Inflammatory macrophage treated with lipopolysaccharide for 4 hours (primary cell): ENCODE results near the gene CTSD.

Experiments used
- DNase-seq: peaks from one replicate; pipeline ENCODE4 v3.0.0-alpha.2; 2020

The CTSD gene

DNA sequence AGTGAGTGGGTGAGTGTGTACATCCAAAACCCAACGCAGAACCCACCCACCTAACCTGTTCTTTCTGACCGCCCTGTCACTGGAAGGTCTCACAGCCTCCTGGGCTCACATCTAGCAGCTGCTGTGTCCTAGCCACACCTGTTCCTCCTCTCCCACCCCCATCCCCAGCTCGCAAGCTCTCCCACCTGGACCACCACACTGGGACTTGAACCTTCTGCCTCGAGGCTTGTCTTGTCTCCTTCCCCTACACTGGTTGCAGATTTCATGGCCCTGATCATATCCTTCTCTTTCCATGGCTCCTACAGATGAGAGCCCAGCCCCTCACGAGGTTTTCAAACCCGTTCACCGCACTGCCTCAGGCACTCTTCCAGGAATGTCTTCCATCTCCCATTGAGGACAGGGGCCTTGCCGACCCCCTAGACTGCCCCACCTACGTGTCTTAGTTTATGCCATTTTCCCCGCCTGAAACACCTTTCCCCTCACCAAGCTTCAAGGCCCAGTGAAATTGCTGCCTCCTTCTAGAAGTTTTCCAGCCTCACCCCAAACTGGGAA lies 20.1 kb downstream of the CTSD start:
- DNase-seq: no peak

DNA sequence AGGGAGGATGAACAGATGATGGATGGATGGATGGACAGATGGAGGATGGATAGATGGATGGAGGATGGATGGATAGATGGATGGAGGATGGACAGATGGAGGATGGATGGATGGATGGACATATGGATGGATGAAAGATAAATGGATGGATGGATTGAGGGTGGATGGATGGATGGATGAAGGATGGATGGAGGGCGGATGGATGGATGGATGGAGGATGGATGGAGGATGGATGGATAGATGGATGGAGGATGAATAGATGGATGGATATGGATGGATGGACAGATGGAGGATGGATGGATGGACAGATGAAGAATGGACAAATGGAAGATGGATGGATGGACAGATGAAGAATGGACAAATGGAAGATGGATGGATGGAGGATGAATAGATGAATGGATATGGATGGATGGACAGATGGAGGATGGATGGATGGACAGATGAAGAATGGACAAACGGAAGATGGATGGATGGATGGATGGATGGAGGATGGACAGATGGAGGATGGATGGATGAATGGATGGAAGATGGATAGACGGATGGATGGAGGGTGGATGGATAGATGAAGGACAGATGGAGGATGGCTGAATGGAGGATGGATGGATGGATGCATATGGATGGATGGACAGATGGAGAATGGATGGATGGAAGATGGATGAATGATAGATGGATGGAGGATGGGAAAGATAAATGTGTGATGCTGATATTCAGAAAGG lies 20.7 kb downstream of the CTSD start:
- DNase-seq: no peak

DNA sequence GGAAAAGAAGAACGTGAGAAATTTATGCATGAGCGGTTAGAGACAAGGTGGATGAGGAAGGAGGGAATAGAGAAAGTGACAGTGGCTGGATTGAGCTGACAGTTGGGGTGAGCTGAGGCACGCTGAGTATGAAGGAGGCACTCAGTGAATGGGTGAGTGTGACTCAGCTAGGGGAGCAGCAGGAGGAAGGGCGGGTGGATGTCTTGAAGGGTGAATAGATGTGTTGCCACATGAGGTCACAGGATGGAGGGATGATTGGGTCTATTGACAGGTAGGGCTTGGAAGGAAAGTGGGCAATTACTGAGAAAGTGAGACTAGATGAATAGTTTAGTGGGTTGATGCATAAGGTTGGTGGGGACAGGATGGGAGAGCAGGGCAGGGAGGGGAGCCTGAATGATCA lies 21.4 kb downstream of the CTSD start:
- DNase-seq: no peak

DNA sequence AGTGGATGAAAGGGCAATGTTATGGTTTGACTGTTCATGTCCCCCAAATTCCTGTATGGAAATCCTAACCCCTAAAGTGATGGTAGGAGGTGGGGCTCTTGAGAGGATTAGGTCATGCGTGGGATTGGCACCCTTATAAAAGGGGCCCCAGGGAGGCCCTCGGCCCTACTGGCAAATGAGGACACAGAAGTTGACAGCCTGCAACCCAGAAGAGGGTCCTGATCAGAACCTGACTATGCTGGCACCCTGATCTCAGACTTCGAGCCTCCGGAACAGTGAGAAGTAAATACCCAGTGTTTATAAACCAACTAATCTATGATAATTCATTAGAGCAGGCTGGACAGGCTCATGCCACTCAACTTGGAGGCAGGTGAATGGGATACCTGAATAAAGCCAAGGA lies 22.0 kb downstream of the CTSD start:
- DNase-seq: no peak

DNA sequence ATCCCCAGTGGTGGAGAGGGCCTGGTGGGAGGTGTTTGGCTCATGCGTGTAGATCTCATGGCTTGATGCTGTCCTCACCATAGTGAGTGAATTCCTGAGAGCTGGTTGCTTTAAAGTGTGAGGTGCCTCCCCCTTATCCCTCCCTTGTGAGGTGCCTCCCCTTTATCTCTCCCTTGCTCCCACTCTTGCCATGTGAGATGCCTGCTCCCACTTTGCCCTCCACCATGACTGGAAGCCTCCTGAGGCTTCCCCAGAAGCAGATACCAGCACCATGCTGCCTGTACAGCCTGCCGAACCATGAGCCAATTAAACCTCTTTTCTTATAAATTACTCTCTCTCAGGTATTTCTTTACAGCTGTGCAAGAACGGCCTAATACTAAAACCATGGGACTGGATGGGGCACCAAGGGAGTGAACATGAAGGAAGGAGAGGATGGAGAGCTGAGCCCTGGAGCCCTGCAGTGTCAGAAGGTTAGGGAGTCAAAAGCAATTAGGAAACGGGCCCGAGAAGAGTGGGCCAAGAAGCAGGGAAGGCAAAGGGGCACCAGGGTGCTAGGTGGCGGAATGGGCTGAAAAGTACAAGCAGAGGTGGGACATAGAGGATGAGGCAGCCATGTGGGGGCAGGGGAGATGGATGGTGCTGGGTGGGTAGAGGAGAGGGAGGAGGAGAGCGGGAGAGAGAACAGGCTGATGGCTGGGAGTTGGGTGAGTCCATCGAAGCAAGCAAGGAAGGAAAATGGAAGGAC lies 22.8 kb downstream of the CTSD start:
- DNase-seq: no peak

DNA sequence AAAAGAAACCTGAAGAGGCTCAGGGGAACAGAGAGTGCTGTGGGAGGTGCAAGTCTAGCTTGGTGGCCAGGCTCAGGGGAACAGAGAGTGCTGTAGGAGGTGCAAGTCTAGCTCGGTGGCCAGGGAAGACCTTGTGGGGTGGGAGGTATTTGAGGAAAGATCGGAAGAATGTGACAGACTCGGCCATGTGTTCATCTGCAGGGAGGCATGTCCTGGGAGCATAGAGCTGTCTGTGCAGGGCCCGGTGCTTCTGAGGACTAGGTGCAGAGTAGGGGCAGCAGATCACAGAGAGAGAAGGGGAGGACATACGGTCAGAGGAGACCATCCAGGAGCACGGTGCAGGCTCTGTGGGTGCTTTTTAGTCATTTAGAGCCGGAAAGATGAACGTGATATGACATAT lies 24.2 kb downstream of the CTSD start:
- no peak for DNase-seq

DNA sequence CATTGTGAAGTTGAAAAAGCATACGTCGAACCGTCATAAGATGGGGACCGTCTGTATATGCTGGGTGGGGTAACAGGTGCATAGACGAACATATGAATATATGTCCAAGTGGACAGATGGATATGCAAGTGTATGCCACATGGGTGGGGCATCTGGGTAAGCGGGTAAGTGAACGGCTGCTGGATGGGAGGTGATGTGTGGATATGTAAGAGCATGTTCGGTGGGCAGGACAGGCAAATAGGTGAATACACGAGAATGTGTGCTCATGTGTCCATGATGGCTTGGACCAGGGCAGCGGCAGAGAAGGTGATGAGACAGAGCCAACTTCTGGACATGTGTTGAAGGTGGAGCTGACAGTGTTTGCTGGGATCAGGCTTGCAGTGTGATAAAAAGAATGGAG lies 25.3 kb downstream of the CTSD start:
- DNase-seq: no peak

DNA sequence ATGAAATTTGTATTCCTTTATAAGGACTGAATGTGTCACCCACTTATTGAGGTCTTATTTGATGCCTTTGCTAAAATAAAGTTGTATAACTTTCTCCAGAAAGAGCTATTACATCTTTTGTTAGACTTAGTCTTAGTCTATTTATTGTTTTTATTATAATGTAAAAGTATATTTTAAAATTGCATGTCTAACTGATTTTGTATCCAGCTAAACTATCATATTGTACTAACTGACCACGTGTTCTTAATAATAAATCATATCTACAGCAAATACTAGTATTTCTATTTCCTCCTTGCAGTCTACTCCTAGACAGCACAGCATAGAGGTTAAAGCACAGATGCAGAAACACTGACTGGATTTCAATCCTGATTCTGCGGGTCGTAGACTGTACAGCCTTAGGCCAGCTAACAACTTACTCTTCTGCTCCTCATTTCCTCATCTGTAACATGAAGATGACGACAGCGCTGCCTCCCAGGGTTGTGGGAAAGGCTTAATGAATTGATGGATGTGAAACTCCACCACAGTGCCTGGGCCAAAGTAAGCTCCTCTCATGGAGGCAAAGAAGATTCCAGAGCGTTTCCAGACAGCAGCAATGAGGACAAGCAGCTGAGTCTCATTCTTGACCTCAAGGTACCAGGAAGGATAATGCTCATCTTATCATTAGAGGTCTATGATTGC lies 26.5 kb downstream of the CTSD start:
- peak; percentile 24 for DNase-seq

DNA sequence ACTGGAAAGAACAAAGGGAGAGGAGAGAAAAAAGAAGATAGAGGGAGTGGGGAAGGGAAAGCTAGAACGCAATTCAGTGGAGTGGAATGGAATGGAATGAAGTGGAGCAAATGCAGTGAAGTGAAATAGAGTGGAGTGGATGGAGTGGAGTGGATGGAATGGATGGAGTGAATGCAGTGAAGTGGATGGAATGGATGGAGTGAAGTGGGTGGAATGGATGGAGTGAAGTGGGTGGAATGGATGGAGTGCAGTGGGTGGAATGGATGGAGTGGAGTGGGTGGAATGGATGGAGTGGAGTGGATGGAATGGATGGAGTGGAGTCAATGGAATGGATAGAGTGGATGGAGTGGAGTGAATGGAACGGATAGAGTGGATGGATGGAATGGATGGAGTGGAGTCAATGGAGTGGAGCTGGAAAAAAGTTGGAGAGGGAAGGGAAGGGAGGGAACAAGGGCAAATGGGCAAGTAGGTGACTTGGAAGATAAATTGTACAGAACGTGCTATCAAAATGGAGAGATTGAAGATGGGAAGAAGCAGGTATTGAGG lies 27.2 kb downstream of the CTSD start:
- DNase-seq: no peak

DNA sequence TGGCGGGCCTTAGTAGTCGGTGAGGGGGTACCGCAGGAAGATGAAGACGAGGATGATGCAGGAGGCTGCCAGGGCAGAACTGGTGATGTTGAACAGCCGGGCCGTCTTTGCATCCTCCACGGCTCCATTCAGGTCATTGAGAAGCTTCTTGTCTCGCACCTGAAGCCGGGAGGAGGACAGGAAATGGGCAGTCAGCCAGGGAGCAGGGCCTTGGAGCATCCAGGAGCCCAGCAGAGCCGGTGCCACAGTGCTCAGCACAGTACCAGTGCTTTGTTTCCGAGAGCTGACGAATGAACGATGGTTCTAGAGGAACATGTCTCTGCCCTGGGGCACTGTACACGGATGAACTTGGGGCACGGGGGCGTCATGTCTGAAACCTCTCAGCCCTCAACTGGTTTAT lies 28.5 kb downstream of the CTSD start:
- no peak for DNase-seq

DNA sequence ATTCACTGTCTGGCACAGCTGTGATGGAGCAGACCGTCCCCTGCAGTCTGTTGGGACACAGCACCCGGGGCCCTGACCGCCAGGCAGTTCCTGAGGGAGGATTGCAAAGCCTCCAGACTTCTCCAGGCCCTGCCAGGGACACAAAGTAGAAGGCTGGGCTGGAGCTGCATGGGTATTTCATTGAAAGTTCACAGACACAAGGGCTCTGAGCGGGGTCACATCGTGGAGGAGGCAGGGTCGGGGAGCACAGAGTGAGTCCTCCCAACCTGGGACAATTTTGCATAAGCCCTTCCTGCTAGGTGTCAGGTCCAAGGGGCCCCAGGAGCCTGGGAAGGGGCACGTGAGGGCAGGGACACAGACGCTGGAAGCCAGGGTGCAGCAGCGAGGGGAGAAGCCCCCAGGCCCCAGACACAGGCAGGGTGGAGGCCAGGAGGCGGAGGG lies 29.1 kb downstream of the CTSD start:
- DNase-seq: no peak

DNA sequence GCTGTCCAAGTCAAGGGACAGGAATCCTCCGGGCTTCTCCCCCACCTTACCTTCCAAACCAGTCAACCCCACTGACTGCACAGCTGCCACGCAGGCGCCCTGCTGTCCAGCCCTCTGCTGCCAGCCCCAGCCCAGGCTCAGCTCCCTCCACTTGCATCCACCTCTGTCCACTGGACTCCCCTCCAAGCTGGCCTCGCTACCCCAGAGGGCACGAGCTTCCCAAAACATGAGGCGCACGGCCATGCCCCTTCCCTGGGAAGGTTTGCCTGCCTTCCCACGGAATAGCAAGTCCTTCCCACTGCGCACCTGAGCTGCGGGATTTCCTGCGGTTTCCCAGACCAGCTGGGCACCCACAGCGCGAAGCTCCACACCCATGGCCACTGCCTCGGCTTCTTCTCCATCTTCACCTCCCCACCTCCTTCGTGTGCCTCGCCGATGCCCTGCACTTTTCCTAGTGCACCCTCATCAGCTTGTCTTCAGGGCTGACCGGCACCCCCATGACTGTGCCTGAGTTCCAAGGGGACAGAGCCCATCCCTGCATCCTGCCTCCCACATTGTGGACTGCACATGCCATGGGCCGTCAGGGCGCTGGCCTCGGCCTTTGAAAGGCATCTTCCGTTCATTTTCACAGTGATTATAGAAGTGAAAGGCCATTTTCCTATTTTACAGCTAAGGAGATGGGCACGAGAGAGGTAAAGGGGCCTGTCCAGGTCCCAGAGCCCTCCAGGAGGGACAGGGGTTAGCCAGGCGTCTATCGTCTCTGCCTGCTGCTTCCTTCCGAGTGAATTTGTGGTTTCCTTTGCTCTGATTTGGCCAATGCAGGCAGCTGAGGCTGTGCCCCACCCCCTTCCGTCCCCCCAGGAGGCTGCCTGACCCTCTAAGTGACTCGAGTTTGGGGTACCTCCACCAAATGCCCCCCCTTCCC lies 29.7 kb downstream of the CTSD start:
- DNase-seq: no peak

DNA sequence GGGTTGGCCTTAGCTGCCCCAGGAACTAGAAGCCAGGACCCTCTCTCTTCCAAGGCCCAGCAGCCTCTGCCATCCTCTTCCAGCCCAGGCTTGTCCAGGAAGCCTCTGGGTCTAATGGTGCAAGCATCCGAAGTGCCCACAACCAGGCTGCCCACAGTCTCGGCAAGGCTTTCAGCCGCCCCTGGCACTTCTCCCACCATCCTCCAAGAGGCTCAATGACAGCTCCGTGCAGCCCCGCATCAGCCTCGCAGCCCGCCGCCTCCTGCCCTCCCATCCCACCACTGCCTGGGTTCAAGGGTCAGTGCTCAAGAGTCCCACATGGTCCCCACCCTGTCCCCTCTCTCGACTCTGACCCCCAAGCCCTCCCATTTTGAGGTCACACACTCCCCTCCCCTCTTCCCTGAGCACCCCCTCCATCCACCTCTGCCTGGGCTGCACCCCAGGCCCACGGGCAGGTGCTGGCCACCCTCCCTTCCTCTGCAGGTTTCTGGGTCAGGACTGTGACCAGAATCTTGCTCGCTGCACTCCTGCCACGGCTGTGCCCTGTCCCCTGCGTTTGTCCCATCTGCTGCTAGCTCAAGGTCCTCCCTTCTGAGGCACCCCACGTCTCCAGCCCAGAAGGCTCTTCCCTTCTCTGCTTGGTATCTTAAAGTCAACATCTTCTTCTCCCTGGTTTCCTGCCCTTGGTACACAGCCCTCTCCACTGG lies 30.6 kb downstream of the CTSD start:
- no peak for DNase-seq

DNA sequence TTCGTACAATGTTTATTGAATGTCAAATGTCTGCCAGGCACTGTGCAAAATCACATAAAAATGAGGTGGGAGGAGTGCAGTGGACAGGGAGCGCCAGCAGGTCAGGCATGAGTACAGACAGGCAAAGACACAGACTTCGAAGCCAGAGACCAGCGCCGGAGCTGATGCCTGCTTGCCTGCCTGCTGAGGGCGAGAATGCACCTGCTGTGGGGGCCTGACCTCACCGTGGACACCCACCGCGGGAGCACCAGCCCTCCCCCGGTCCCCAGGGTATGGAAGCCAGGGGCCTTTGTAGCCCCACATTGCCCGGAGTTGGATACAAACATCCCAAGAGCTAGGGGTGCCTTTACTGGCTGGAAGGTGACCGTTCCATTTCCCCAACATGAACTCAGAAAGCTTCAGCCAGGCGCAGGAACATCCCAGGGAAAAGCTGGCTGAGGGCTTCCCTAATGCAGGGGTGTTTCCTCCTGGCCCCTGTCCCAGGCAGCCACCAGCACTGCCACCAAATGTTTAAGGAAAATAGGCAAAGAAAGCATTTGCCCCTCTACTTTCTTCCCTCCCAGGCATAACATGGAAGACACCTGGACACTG lies 31.2 kb downstream of the CTSD start:
- no peak for DNase-seq

DNA sequence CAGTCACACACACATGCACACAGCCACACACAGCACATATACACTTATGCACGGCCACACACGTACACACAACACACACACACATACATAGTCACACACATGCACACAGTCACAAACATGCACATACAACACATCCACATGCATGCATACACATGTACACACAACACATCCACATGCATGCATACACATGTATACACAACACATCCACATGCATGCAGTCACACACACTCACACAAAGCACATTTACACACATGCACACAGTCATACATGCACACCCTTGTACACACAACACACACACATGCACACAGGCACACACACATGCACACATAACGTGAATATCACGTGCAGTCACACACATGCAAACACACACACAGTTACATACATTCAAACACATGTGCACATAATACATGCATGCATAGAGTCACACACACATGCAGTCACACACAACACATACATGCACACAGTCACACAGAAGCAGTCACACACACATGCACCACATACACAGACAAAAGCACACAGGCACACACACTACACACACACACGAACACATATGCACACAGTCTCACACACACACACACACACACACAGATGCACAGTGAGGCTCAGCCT lies 32.2 kb downstream of the CTSD start:
- DNase-seq: no peak

DNA sequence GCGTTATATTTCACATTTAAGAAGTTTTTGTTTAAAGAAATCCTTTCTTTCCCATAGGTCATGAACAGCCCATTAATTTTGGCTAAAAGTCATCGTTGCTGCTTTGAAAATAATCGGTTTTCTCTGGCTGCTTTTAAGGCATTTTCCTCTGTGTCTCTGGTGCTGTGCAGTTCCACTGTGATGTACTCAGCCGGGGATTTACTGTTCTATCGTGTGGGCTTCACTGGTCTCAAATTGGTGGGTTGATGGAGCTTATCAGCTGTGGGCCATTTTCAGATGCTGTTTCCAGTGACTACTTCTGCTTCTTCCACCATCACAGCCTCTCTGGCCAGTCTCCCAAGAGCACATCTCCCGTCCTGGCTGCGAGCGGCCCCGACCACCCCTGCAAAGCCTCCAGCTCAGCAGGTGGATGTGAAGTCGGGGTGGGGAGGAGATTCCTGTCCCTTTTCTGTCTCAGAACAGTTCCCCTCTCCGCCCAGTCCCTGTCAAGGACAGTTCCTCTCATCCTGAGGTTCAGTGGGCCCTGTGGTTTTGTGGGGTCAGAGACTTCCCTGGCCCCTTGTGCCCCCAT lies 33.6 kb downstream of the CTSD start:
- no peak for DNase-seq

DNA sequence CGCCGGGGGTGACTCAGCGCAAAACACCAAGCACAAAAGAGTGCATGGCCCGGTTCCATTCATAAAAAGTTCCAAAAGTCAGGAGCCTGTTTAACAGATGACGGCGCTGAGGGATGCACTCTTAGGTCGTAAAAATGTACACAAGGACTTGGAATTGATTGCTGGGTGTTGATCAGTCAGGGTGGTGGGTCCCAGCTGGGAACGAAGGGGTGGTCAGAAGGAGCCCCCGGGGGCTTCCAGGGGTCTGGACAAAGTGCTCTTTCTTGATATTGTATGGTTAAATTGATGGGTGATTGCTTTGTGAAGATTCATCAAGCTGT lies 34.1 kb downstream of the CTSD start:
- no peak for DNase-seq

DNA sequence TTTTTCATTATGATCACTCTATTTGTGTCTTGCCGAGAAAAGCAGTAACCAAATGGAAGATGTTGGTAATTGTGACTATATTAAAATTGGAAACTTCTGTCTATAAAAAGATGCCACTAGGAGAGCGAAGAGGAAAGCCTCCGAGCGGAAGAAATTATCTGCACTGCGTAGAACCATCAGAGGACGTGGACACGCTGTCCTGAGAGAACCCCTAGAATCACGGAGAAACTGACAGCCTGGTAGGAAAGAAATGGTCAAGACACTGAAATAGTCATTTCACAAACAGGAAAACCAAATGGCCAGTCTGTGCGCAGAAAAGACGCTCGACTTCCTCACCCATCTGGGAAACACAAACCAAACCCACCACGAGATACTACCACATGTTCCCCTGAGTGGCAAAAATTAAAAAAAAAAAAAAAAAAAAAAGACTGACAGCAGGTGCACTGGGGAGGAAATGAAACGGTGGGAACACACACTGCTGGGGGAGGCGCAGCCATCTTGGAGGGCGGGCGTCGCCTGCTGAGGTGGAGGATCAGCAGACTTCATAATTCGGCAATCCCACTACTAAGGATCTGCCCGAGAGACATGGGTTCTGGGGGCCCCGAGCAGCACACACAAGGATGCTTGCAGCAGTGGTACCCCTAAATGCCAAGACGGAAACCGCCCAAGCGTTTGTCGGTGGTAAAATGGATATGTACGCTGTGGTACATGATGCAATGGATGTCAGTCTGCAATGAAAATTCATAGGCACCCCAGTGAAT lies 34.6 kb downstream of the CTSD start:
- no peak for DNase-seq

DNA sequence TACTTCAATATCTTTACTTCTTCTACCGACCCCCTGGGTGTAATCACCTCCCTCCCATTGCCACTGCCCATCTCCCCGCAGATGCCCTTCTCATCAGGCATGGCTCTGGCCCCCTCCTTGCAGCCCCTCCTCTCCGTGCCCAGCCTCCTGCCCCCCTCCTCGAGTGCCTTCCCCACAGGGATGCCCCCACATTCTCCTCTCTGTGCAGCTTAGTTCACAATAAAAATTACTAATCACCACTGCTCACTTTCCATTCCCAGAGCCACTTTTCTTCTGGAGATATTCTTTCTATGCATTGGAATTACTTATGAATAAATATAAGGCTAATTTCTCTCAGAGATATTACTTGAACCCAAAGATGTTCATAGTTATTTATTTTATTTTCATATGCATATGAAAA lies 35.4 kb downstream of the CTSD start:
- DNase-seq: no peak

DNA sequence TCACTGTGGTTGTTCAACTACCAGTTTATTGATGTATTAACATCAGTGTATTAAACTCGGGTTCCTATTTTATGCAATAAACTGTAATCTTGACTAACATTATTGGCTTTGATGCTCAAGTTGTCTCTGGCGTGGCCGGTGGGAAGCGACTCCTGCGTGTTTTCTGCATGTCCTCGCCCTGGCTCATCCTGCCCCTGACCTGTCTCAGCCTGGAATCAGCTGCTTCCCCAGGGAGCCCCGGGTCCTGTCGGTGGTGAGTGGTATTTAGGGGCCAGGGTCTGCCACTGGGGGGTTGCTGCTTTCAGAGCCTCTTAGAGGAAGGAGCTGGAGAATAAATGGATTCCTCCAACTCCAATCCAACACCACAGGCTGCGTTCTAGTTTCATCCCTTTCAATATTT lies 35.9 kb downstream of the CTSD start:
- no peak for DNase-seq
